Activated CD8-positive, alpha-beta memory T cell treated with anti-CD3 and anti-CD28 coated beads, Interleukin-2, amount 10 ng/mL, durations not matched to agents 7 days and 5 days (primary cell): ENCODE measurements around the gene HSD11B2. TPM values are rescaled to one million over a fixed set of nuclear protein-coding genes. Genes with fewer than 3 reads are reported as not detected.
A peak's percentile ranks its signal among the peaks of the same experiment; 100 is the strongest.

Experiments used
- ATAC-seq: fragments of 150-1000 bp; cut with Tn5 transposase; one replicate; pipeline ENCODE4 v1.10.0; 2021; ENCODE audit warnings: moderate library complexity
- CTCF ChIA-PET: fragments of 350-600 bp; sonication (Branson Sonifier 250); formaldehyde crosslinking; loops from one replicate; lab custom pipeline; 2021; ENCODE audit warnings: antibody characterized with exemption; lab: Charles Lee
- DNase-seq: peaks from one replicate; pipeline ENCODE4 v3.0.0-alpha.2; 2020
- H3K27ac Mint-ChIP-seq: one replicate; pipeline ENCODE4 v1.8.0; 2021; ENCODE audit warnings: mild to moderate bottlenecking, mixed read lengths
- H3K27me3 Mint-ChIP-seq: one replicate; pipeline ENCODE4 v1.8.0; 2021; ENCODE audit warnings: mixed read lengths
- H3K36me3 Mint-ChIP-seq: one replicate; pipeline ENCODE4 v1.8.0; 2021; ENCODE audit warnings: mild to moderate bottlenecking, mixed read lengths
- H3K4me1 Mint-ChIP-seq: one replicate; pipeline ENCODE4 v1.8.0; 2021; ENCODE audit warnings: mixed read lengths
- H3K4me3 Mint-ChIP-seq: one replicate; pipeline ENCODE4 v1.8.0; 2021; ENCODE audit warnings: mild to moderate bottlenecking, moderate library complexity, mixed read lengths
- H3K9me3 Mint-ChIP-seq: one replicate; pipeline ENCODE4 v1.8.0; 2022; ENCODE audit warnings: low read depth, mixed read lengths
- total RNA-seq, 2 experiments: library from RNA; stranded (reverse); gene quantifications; one replicate each; pipeline ENCODE4 v1.2.3, GENCODE V29; 2021

Gene HSD11B2
- total RNA-seq, 2 experiments from 2014 or later, result 0.14 TPM; not detected in 1

- no peak overlapping the region for H3K27ac Mint-ChIP-seq
- DNase-seq, result no peak
- H3K4me3 Mint-ChIP-seq, result no peak overlapping the region
- H3K4me1 Mint-ChIP-seq, result peaks cover 4% of the 10 kb centered on the region
- CTCF ChIA-PET, result interaction anchor here (0.7 to 15.6 kb wide), 9 partner anchors 10 to 616 kb away, joined by 3 to 139 read pairs (median 3); partner anchors contain the start of genes NAE1 and TPPP3
- no peaks in the 10 kb centered on the region for H3K36me3 Mint-ChIP-seq
- no peaks in the 10 kb centered on the region for H3K27me3 Mint-ChIP-seq
- no peak for ATAC-seq
- H3K9me3 Mint-ChIP-seq, result no peaks in the 10 kb centered on the region
Measured at GRCh38 chr16:67445913-67446907, 15.3 kb downstream of the HSD11B2 start.

- Mint-ChIP-seq H3K9me3 (no peaks in the 10 kb centered on the region), H3K36me3 (no peaks in the 10 kb centered on the region), H3K27me3 (no peaks in the 10 kb centered on the region), H3K4me3 (no peak overlapping the region), H3K27ac (no peak overlapping the region), H3K4me1 (peaks cover 4% of the 10 kb centered on the region)
- CTCF ChIA-PET, result interaction anchor here (0.8 to 15.6 kb wide), 14 partner anchors 9 to 617 kb away, joined by 3 to 139 read pairs (median 4); partner anchors contain the start of gene NAE1
- no peak for DNase-seq
- no peak for ATAC-seq
Measured at GRCh38 chr16:67446968-67447507, 16.1 kb downstream of the HSD11B2 start.

- CTCF ChIA-PET, result interaction anchor here (0.8 to 15.6 kb wide), 18 partner anchors 8 to 617 kb away, joined by 3 to 139 read pairs (median 4); partner anchors contain the start of gene NAE1
- peak; percentile 92 for ATAC-seq
- Mint-ChIP-seq H3K4me1 (peaks cover 4% of the 10 kb centered on the region), H3K9me3 (no peaks in the 10 kb centered on the region), H3K36me3 (no peaks in the 10 kb centered on the region), H3K27ac (no peak overlapping the region), H3K27me3 (no peaks in the 10 kb centered on the region), H3K4me3 (no peak overlapping the region)
- peak; percentile 86 for DNase-seq
Measured at GRCh38 chr16:67447508-67448076, 16.7 kb downstream of the HSD11B2 start.

GRCh38 chr16:67448580-67448979 is 17.7 kb downstream of the HSD11B2 start:
- DNase-seq, result no peak

GRCh38 chr16:67449336-67449735 is 18.4 kb downstream of the HSD11B2 start:
- no peak for DNase-seq
- Mint-ChIP-seq H3K27ac (peak overlapping the region; percentile 2), H3K9me3 (no peaks in the 10 kb centered on the region), H3K4me1 (peaks cover 5% of the 10 kb centered on the region), H3K36me3 (no peaks in the 10 kb centered on the region), H3K27me3 (no peaks in the 10 kb centered on the region), H3K4me3 (no peak overlapping the region)
- CTCF ChIA-PET, result interaction anchor here (15.6 kb wide), 1 partner anchor 23 kb away, joined by 139 read pairs; no protein-coding TSS in a partner anchor
- no peak for ATAC-seq

More at GRCh38 chr16:67448580-67448979, 17.7 kb downstream of the HSD11B2 start:
- no peaks in the 10 kb centered on the region for H3K36me3 Mint-ChIP-seq
- ATAC-seq, result no peak
- no peaks in the 10 kb centered on the region for H3K9me3 Mint-ChIP-seq
- H3K4me3 Mint-ChIP-seq, result no peak overlapping the region
- H3K27ac Mint-ChIP-seq, result no peak overlapping the region
- peaks cover 4% of the 10 kb centered on the region for H3K4me1 Mint-ChIP-seq
- H3K27me3 Mint-ChIP-seq, result no peaks in the 10 kb centered on the region
- CTCF ChIA-PET, result interaction anchor here (0.8 to 15.6 kb wide), 11 partner anchors 7 to 511 kb away, joined by 3 to 139 read pairs (median 4); no protein-coding TSS in a partner anchor

GRCh38 chr16:67449739-67450138 is 18.8 kb downstream of the HSD11B2 start:
- Mint-ChIP-seq H3K27me3 (no peaks in the 10 kb centered on the region), H3K9me3 (no peaks in the 10 kb centered on the region), H3K4me1 (peaks cover 5% of the 10 kb centered on the region), H3K36me3 (no peaks in the 10 kb centered on the region), H3K4me3 (no peak overlapping the region), H3K27ac (peak overlapping the region; percentile 2)
- CTCF ChIA-PET, result interaction anchor here (1.3 to 15.6 kb wide), 2 partner anchors 23 to 65 kb away, joined by 3 to 139 read pairs; no protein-coding TSS in a partner anchor
- no peak for DNase-seq
- no peak for ATAC-seq

- H3K9me3 Mint-ChIP-seq, result no peaks in the 10 kb centered on the region
- H3K27ac Mint-ChIP-seq, result peak overlapping the region; percentile 28
- H3K27me3 Mint-ChIP-seq, result no peaks in the 10 kb centered on the region
- no peak overlapping the region for H3K4me3 Mint-ChIP-seq
- H3K4me1 Mint-ChIP-seq, result peaks cover 11% of the 10 kb centered on the region
- CTCF ChIA-PET, result interaction anchor here (0.9 to 15.6 kb wide), 5 partner anchors 14 to 191 kb away, joined by 3 to 139 read pairs (median 3); no protein-coding TSS in a partner anchor
- H3K36me3 Mint-ChIP-seq, result no peaks in the 10 kb centered on the region
- DNase-seq, result no peak
- ATAC-seq, result no peak
Measured at GRCh38 chr16:67451061-67451703, 20.3 kb downstream of the HSD11B2 start.

- H3K27ac Mint-ChIP-seq, result no peak overlapping the region
- CTCF ChIA-PET, result interaction anchor here (1.1 to 15.6 kb wide), 3 partner anchors 14 to 52 kb away, joined by 3 to 139 read pairs (median 14); no protein-coding TSS in a partner anchor
- DNase-seq (no peak), ATAC-seq (no peak)
- no peaks in the 10 kb centered on the region for H3K36me3 Mint-ChIP-seq
- peaks cover 16% of the 10 kb centered on the region for H3K4me1 Mint-ChIP-seq
- no peaks in the 10 kb centered on the region for H3K9me3 Mint-ChIP-seq
- H3K27me3 Mint-ChIP-seq, result no peaks in the 10 kb centered on the region
- no peak overlapping the region for H3K4me3 Mint-ChIP-seq
Measured at GRCh38 chr16:67451704-67452435, 20.9 kb downstream of the HSD11B2 start.

GRCh38 chr16:67454104-67454503 is 23.2 kb downstream of the HSD11B2 start:
- Mint-ChIP-seq H3K4me1 (peaks cover 14% of the 10 kb centered on the region), H3K27me3 (no peaks in the 10 kb centered on the region), H3K9me3 (no peaks in the 10 kb centered on the region), H3K4me3 (no peak overlapping the region), H3K36me3 (no peaks in the 10 kb centered on the region), H3K27ac (no peak overlapping the region)
- DNase-seq (no peak), ATAC-seq (no peak)
- CTCF ChIA-PET, result interaction anchor here (2.9 to 15.6 kb wide), 2 partner anchors 12 to 28 kb away, joined by 14 to 139 read pairs; no protein-coding TSS in a partner anchor

- Mint-ChIP-seq H3K27me3 (no peaks in the 10 kb centered on the region), H3K27ac (peak overlapping the region; percentile 15), H3K4me1 (peaks cover 14% of the 10 kb centered on the region), H3K9me3 (no peaks in the 10 kb centered on the region), H3K36me3 (no peaks in the 10 kb centered on the region), H3K4me3 (no peak overlapping the region)
- CTCF ChIA-PET, result interaction anchor here (2.1 kb wide), 1 partner anchor 8 kb away, joined by 11 read pairs; no protein-coding TSS in a partner anchor
- ATAC-seq (no peak), DNase-seq (no peak)
Measured at GRCh38 chr16:67454852-67455251, 23.9 kb downstream of the HSD11B2 start.

- no peak overlapping the region for H3K27ac Mint-ChIP-seq
Measured at GRCh38 chr16:67456391-67457081, 25.6 kb downstream of the HSD11B2 start.

More at GRCh38 chr16:67456391-67457081, 25.6 kb downstream of the HSD11B2 start:
- Mint-ChIP-seq H3K9me3 (no peaks in the 10 kb centered on the region), H3K4me3 (no peak overlapping the region), H3K27me3 (no peaks in the 10 kb centered on the region), H3K36me3 (no peaks in the 10 kb centered on the region), H3K4me1 (peaks cover 14% of the 10 kb centered on the region)
- CTCF ChIA-PET, result interaction anchor here (1.0 to 2.1 kb wide), 6 partner anchors 9 to 64 kb away, joined by 3 to 11 read pairs (median 3); partner anchors contain the start of gene ZDHHC1
- DNase-seq (no peak), ATAC-seq (no peak)
